ENCODE data around the gene TGFBR2.

GRCh38 chr3:30641416-30642251 is 35.2 kb downstream of the TGFBR2 start:
- TF ChIP-seq, protein P1, sequence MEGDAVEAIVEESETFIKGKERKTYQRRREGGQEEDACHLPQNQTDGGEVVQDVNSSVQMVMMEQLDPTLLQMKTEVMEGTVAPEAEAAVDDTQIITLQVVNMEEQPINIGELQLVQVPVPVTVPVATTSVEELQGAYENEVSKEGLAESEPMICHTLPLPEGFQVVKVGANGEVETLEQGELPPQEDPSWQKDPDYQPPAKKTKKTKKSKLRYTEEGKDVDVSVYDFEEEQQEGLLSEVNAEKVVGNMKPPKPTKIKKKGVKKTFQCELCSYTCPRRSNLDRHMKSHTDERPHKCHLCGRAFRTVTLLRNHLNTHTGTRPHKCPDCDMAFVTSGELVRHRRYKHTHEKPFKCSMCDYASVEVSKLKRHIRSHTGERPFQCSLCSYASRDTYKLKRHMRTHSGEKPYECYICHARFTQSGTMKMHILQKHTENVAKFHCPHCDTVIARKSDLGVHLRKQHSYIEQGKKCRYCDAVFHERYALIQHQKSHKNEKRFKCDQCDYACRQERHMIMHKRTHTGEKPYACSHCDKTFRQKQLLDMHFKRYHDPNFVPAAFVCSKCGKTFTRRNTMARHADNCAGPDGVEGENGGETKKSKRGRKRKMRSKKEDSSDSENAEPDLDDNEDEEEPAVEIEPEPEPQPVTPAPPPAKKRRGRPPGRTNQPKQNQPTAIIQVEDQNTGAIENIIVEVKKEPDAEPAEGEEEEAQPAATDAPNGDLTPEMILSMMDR (IDR thresholded peaks at IDR 0.05; ENCODE audit: insufficient read depth, low read length) = no peak
- TF ChIP-seq POLR2AphosphoS5 (IDR thresholded peaks at IDR 0.05; ENCODE audit: low read depth) (no peak), SPI1 (IDR thresholded peaks at IDR 0.05; ENCODE audit: borderline replicate concordance, low read depth) (no peak)

All from HL-60 (cell line).